Activated CD4-positive, alpha-beta memory T cell treated with anti-CD3 and anti-CD28 coated beads, Interleukin-2, amount 10 ng/mL, durations not matched to agents 7 days and 5 days (primary cell): ENCODE data around the gene SMURF2. TPM values are rescaled to one million over a fixed set of nuclear protein-coding genes. Genes with fewer than 3 reads are reported as not detected.

Experiments
- CTCF ChIA-PET: fragments of 350-600 bp; sonication (Branson Sonifier 250); formaldehyde crosslinking; loops from one replicate; lab custom pipeline; 2021; ENCODE audit warnings: antibody characterized with exemption, inconsistent platforms; lab: Charles Lee
- POLR2A ChIA-PET: fragments of 350-600 bp; sonication (Branson Sonifier 250); formaldehyde crosslinking; loops from one replicate; lab custom pipeline; 2021; ENCODE audit warnings: antibody characterized with exemption; lab: Charles Lee
- DNase-seq: peaks from one replicate; pipeline ENCODE4 v3.0.0-alpha.2; 2020
- H3K27ac Mint-ChIP-seq: one replicate; pipeline ENCODE4 v1.8.0; 2021; ENCODE audit warnings: mild to moderate bottlenecking, mixed read lengths
- H3K27me3 Mint-ChIP-seq: one replicate; pipeline ENCODE4 v1.8.0; 2021; ENCODE audit warnings: mixed read lengths
- H3K36me3 Mint-ChIP-seq: one replicate; pipeline ENCODE4 v1.8.0; 2021; ENCODE audit warnings: low read depth, mixed read lengths
- H3K4me1 Mint-ChIP-seq: one replicate; pipeline ENCODE4 v1.8.0; 2021; ENCODE audit warnings: mixed read lengths
- H3K4me3 Mint-ChIP-seq: one replicate; pipeline ENCODE4 v1.8.0; 2021; ENCODE audit warnings: mild to moderate bottlenecking, mixed read lengths
- H3K9me3 Mint-ChIP-seq: one replicate; pipeline ENCODE4 v1.8.0; 2021; ENCODE audit warnings: mixed read lengths
- total RNA-seq, 2 experiments: library from RNA; stranded (reverse); gene quantifications; one replicate each; pipeline ENCODE4 v1.2.3, GENCODE V29; 2021

SMURF2 gene
- total RNA-seq, 2 experiments from 2014 or later, result 14.6 to 14.8 TPM

DNA sequence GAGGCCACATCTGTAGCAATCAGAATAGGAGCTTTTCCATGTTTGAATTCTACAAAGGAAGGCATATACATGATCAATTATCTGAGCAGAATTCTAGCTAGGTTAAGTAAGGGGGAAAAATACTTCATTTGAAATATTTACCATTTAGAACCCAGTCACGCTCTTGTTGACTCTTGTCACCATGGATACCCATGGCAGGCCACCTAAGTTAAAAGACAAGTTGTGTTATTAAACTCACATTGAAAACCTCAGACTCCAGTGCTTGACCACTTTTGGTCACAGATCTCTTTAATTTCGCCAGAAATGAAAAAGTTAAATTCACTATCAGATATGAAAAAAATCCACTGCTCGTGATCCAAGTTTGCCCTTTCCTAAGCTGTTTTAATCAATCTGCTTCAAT is 160.1 kb downstream of the SMURF2 start:
- Mint-ChIP-seq H3K9me3 (no peaks in the 10 kb centered on the region), H3K27me3 (no peaks in the 10 kb centered on the region), H3K36me3 (peaks cover 93% of the 10 kb centered on the region), H3K4me1 (peaks cover 75% of the 10 kb centered on the region), H3K27ac (no peak overlapping the region), H3K4me3 (no peak overlapping the region)
- CTCF ChIA-PET, result interaction anchor here (1.1 to 2.2 kb wide), 3 partner anchors 11 to 147 kb away, joined by 5 to 8 read pairs (median 6); no protein-coding TSS in a partner anchor
- POLR2A ChIA-PET, result interaction anchor here (0.7 to 6.9 kb wide), 4 partner anchors 8 to 159 kb away, joined by 3 to 387 read pairs (median 7); partner anchors contain the start of genes POLG2 and SMURF2
- no peak for DNase-seq

DNA sequence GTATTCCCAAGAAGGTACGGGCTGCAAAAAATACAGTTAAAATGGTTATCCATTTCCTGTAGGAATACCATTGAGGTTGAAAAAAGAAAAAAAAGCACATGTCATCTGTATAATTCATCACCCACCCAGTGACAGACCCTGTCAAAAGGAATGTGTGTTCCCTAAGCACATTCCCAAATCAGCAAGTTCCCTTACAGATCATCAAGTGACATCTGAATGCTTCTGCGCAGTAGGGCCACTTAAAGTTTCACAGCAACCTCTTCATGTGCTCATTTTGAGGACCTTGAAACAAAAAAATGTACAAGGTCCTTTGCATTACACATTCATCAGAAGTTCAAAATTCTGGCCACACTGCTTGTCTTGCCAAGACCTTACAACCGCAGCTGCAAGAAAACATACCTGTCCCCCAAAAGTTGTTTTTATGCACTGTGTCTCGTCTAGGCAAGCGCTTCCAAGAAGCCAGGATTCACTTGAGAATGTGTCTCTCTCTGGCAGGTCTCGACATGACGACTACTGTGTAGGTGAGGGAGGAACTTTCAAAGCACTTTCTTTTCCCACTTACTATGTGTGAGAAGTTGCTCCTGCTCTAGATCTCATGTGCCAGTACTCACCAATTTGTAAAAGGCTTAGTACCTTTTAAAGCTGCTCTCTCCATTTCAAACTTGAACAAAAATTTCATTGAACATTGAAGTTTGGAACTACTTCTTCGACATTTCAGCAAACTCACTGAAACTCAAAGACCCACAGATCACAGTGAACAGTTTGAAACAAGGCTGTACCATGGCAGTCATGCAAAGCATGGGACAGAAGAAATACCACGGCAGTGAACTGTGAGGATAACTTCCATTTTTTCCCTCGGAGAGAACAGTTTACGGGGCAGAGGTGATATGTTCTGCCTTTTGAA is 161.0 kb downstream of the SMURF2 start:
- Mint-ChIP-seq H3K4me1 (peaks cover 79% of the 10 kb centered on the region), H3K27me3 (no peaks in the 10 kb centered on the region), H3K9me3 (no peaks in the 10 kb centered on the region), H3K36me3 (peaks cover 89% of the 10 kb centered on the region), H3K4me3 (no peak overlapping the region), H3K27ac (no peak overlapping the region)
- DNase-seq, result no peak
- CTCF ChIA-PET, result interaction anchor here (1.8 to 3.4 kb wide), 3 partner anchors 10 to 148 kb away, joined by 6 to 14 read pairs (median 6); no protein-coding TSS in a partner anchor
- POLR2A ChIA-PET, result interaction anchor here (1.5 to 6.9 kb wide), 5 partner anchors 7 to 355 kb away, joined by 3 to 387 read pairs (median 5); partner anchors contain the start of genes POLG2 and SMURF2

DNA sequence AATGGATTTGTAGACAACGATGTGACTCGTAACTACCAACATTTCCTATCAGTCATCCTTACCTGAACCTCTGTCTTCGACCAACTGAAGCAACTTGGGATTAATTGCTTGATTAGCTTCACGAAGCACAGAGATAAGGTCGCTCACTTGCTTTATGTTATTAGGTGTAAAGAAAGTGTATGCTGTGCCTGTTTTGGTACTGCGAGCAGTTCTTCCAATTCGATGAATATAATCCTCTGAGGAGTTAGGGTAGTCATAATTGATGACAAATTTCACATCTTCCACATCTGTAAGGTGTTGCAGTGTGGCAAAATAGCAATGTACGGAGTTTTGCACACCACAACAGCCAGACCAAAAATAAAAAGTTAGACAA is 161.6 kb downstream of the SMURF2 start:
- Mint-ChIP-seq H3K27me3 (no peaks in the 10 kb centered on the region), H3K27ac (no peak overlapping the region), H3K36me3 (peaks cover 83% of the 10 kb centered on the region), H3K4me3 (no peak overlapping the region), H3K9me3 (no peaks in the 10 kb centered on the region), H3K4me1 (peaks cover 85% of the 10 kb centered on the region)
- POLR2A ChIA-PET, result interaction anchor here (0.8 to 1.6 kb wide), 5 partner anchors 22 to 355 kb away, joined by 3 to 5 read pairs (median 3); no protein-coding TSS in a partner anchor
- DNase-seq, result no peak
- CTCF ChIA-PET, result interaction anchor here (2.1 to 3.4 kb wide), 2 partner anchors 10 to 149 kb away, joined by 6 to 14 read pairs; no protein-coding TSS in a partner anchor

DNA sequence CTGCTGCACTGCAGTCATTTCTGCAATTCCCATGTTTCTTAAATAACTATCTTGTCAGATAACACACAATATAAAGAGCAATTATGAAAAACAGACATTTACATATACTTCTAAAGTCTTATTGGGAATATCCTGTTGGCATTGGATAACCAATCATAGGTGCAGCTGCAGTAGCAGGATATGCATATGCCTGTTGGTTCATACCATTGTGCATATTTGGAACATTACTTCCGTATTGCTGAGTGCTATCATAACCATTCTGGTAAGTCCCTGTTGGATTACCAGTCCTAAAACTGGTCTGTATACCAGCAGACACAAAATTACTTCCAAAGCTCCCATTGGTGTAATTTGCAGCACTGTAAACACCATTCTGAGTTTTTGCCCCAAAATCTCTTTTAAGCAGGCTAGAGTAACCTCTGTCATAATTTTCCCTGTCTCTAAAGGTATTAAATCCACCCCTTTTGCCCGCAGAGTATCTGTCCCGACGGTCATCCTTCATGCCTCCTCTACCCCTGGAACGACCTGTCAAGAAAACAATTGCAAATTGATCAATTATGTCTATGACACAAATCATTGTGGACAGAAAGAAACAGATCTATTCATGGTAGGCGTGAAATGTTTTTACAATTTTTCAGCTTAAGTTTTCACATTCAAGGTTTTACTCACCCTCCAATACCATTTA is 162.2 kb downstream of the SMURF2 start:
- Mint-ChIP-seq H3K27me3 (no peaks in the 10 kb centered on the region), H3K27ac (peak overlapping the region; percentile 18), H3K9me3 (no peaks in the 10 kb centered on the region), H3K4me1 (peaks cover 88% of the 10 kb centered on the region), H3K4me3 (no peak overlapping the region), H3K36me3 (peaks cover 79% of the 10 kb centered on the region)
- DNase-seq, result no peak
- CTCF ChIA-PET, result interaction anchor here (0.6 to 3.4 kb wide), 4 partner anchors 9 to 457 kb away, joined by 4 to 14 read pairs (median 6); no protein-coding TSS in a partner anchor
- POLR2A ChIA-PET, result interaction anchor here (0.8 to 10.2 kb wide), 9 partner anchors 5 to 486 kb away, joined by 3 to 387 read pairs (median 3); partner anchors contain the start of genes CEP95 and DDX5

DNA sequence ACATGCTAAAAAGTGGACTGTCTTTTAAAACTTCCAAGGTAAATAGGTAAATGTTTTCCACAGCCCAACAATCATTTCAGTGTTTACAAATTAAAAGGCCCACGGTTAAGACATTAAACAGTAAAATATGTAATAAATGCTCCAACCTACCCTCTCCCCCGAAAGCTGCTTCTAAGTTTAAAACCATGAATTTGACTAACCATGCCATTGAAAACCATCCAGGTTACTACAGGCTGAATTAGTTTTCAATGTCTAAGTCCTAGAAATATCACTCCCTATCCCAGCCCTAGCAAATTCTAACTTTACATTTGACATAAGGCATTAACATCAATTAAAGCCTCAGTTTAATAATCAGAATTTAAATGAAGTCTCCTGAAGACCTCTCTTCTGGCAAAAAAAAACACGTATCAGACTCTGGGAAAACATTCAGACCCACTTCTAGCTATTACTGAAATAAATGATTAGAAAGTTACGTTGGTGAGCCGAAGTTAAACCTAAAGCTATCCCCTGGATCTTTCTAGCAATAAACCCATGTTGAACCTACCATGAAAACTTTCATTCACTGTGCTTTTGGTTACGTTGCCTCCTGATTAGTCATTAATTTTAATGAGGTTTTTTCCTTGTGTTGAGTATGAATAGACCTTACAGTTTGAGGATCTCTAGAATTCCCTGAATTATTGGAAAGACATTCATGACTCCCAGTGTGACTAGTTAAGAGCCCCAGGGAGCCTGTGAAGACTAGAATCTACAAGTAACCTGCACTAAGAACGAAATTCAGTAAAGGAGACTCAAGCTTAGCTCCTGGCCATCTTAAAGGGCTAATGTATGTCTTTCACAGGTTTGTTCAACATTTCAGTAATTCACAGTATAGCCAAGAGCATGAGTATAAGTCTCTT is 163.6 kb downstream of the SMURF2 start:
- Mint-ChIP-seq H3K4me3 (no peak overlapping the region), H3K36me3 (peaks cover 76% of the 10 kb centered on the region), H3K27ac (peak overlapping the region; percentile 99), H3K9me3 (no peaks in the 10 kb centered on the region), H3K4me1 (peaks cover 88% of the 10 kb centered on the region), H3K27me3 (no peaks in the 10 kb centered on the region)
- ChIA-PET POLR2A (interaction anchor here (0.8 to 10.2 kb wide), 13 partner anchors 6 to 488 kb away, joined by 3 to 387 read pairs (median 5); partner anchors contain the start of genes CEP95, DDX5 and SMURF2), CTCF (interaction anchor here (1.3 to 3.7 kb wide), 6 partner anchors 8 to 238 kb away, joined by 4 to 39 read pairs (median 10); partner anchors contain the start of genes CEP95 and DDX5)
- no peak for DNase-seq

DNA sequence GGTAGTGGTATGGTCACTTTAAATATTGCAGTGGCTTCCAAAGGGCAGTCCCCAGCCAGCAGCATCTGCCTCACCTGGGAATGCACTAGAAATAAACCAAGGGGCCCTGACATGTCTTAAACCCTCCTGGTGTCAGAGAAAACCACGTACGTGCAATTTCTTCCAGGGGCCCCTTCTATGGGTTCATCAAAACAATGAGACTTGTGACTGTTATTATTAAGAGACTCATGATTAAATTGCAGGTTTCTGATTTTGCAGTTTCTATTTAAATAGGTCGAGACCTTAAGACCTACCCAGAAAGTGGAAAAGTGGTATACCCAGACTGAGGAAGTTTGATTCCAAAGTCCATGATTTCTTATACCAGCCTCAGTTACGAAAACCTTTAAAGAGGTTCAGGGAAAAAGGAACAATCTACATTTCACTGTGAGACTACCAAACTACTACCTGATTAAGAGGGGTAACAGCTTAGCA is 164.5 kb downstream of the SMURF2 start:
- H3K27me3 Mint-ChIP-seq, result no peaks in the 10 kb centered on the region
- peak overlapping the region; percentile 99 for H3K4me3 Mint-ChIP-seq
- ChIA-PET CTCF (interaction anchor here (0.9 to 3.7 kb wide), 10 partner anchors 9 to 239 kb away, joined by 3 to 39 read pairs (median 4); partner anchors contain the start of genes CEP95 and DDX5), POLR2A (interaction anchor here (0.6 to 10.2 kb wide), 18 partner anchors 7 to 724 kb away, joined by 3 to 387 read pairs (median 5); partner anchors contain the start of genes CCDC47, CEP95, DDX5 and SMURF2)
- no peak for DNase-seq
- peaks cover 85% of the 10 kb centered on the region for H3K4me1 Mint-ChIP-seq
- H3K27ac Mint-ChIP-seq, result peak overlapping the region; percentile 99
- H3K36me3 Mint-ChIP-seq, result peaks cover 72% of the 10 kb centered on the region
- no peaks in the 10 kb centered on the region for H3K9me3 Mint-ChIP-seq

DNA sequence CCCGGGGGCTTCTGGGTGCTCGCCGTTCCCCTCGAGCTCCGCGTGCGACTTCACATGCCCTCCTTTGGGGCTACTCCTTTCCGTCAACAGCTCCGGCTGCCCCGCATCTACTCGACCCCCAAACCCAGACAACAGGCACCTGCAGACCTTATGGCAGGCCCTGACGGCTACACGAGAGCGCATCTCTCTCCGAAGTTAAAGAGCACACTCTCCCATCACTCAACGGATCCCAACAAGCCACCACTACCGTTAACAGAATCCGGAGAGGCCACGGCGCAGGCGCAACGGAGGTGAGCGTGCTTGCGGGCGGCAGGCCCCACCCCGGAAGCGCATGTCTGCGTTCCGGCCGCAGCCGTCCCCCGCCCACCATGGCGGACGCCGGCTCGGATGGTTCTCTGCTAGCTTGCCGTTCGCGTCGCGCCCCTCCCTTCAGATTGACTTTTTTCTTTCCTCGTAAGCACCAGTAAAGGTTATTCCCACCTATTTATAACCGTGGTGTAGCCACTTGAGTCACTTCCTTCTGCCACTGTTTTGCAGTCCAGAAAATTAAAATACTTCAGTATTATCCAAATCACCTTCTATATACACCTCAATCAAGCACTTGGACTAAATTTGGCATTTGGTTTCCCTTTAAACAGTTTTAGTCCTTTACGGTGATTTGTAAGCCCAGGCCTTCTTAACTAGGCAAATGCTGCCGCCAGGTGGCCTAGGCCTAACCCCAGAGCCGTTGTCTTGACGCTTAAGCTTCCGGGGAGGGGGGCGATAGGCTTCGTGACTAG is 165.1 kb downstream of the SMURF2 start, which contains the start of gene POLG2:
Gene POLG2 (minus strand): TSS at position 269 of the 779 bp plus-strand sequence. CDS start 86 bp downstream, at position 183.
- CTCF ChIA-PET, result interaction anchor here (0.8 to 3.7 kb wide), 16 partner anchors 10 to 239 kb away, joined by 3 to 39 read pairs (median 4); partner anchors contain the start of genes CEP95 and DDX5
- H3K36me3 Mint-ChIP-seq, result peaks cover 69% of the 10 kb centered on the region
- peaks cover 82% of the 10 kb centered on the region for H3K4me1 Mint-ChIP-seq
- H3K27me3 Mint-ChIP-seq, result no peaks in the 10 kb centered on the region
- H3K9me3 Mint-ChIP-seq, result no peaks in the 10 kb centered on the region
- POLR2A ChIA-PET, result interaction anchor here (0.6 to 10.2 kb wide), 24 partner anchors 8 to 724 kb away, joined by 3 to 387 read pairs (median 4); partner anchors contain the start of genes CCDC47, CEP95, DDX5 and SMURF2
- H3K27ac Mint-ChIP-seq, result peak within 1 kb of the TSS; percentile 99
- DNase-seq, result peak; percentile 96
- H3K4me3 Mint-ChIP-seq, result peak within 1 kb of the TSS; percentile 99

DNA sequence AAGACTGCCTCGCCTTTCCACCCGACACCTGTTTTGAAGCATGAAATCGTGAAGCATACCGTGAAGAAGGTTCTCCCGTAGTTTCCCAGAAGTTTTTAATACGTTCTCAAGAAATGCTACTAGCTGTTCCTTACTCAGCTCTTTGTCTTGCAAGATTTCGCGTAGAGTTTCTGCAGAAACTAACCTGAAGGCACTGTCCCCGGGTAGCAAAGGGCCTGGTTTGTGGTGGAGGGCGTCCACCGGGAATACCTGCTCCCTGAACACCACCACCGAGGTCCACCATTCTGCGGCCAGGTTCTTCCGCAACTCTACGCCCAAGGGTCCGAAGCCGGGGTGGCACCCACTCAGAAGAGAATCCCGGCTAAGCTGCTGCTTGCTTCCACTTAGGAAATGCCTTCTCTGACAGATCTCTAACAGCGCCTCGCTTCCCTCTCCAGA is 165.7 kb downstream of the SMURF2 start:
- no peak for DNase-seq
- Mint-ChIP-seq H3K36me3 (peaks cover 68% of the 10 kb centered on the region), H3K4me3 (peak overlapping the region; percentile 99), H3K27me3 (no peaks in the 10 kb centered on the region), H3K9me3 (no peaks in the 10 kb centered on the region), H3K4me1 (peaks cover 81% of the 10 kb centered on the region), H3K27ac (peak overlapping the region; percentile 99)
- ChIA-PET POLR2A (interaction anchor here (1.0 to 10.2 kb wide), 21 partner anchors 8 to 351 kb away, joined by 3 to 387 read pairs (median 5); partner anchors contain the start of genes CEP95, DDX5 and SMURF2), CTCF (interaction anchor here (0.8 to 3.7 kb wide), 14 partner anchors 10 to 240 kb away, joined by 3 to 39 read pairs (median 4); partner anchors contain the start of genes CEP95 and DDX5)
